HG03460 (cell line): ENCODE measurements around the gene ACOT7.
"Not testable (repeated sequence)": the region's sequence is repeated elsewhere in the genome, so short reads cannot be mapped to it uniquely, and the experiment has no call there.

Experiments
- ATAC-seq: cut with Tn5 transposase; IDR thresholded peaks from one replicate; pipeline ENCODE4 v1.9.1; 2021; ENCODE audit not compliant: unreplicated experiment

The ACOT7 gene

DNA sequence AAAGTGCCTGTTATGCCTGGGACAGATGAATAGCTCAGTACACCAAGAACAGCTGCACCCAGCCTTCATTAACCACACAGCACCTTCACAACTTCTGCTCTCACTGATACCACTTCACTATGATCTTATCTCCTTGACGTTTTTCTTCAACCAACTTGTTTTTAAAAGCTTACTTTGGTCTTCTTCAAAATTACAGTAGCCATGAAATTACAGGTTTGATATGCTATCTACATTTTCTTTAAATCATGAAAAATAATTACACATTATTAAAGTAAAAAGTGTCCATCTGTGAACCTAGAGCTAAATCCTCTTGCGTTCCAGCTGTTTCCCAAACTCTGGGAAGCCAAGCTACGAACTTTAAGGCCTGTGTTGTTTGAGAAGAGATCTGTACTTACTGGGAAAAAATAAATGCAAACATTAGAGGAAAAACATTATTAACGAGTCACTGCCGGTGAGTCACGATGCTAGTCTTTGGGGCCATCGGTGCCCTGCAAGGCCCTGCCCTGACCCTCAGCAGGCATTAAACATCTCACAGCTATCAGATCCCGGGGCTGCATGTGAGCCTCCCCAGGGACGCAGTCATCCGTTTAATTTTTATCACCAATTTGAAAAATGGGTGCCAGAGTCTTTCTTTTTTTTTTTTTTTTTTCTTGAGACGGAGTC is 76.3 kb downstream of the ACOT7 start:
- no peak for ATAC-seq

DNA sequence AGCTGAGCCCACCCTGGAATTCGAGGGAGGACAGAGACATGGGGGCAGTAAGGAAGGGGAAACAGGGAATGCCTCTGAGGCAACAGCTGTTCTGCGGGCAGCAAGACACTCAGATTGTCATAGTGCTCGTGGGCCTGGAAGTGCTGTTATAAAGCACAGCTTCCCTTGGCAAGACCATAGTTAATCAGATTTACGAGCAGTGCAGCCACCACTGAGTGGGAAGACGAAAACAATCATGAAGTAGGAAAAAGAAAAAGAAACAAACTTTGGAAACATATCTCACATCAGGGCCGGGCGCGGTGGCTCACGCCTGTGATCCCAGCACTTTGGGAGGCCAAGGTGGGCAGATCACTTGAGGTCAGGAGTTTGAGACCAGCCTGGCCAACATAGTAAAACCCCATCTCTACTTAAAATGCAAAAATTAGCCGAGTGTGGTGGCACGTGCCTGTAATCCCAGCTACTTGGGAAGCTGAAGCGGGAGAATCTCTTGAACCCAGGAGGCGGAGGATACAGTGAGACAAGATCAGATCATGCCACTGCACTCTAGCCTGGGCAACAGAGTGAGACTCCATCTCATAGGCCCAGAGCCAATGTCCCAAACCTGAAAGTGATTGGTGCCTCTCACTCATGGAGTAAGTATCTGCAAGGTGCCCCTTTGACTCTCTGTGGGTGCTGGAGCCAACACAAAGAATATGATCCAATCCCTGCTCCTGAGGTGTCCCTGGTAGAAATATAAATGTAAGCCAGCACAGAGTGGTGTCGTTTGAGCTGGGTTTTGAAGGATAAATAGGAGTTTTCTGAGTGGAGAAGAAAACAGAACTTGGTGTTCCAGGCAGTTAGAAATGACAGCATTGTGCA is 77.1 kb downstream of the ACOT7 start:
- ATAC-seq: no peak

DNA sequence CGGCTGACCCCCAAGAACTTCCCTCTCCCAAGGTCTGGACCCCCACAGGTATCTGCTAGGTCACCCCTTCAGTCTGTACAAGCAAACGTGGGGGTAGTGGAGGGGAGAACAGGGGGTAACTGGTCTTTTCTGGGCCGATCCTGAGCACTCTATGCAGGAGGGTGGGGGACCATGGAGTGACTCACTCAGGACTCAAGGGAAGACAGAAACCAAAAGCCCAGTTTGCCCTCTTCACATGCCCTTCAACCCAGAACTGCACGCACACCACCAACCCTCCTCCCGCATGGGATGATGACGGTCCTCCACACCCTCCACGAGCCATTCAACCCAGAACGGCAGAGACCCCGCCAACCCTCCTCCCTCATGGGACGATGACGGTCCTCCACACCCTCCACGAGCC is 79.1 kb downstream of the ACOT7 start:
- no peak for ATAC-seq

DNA sequence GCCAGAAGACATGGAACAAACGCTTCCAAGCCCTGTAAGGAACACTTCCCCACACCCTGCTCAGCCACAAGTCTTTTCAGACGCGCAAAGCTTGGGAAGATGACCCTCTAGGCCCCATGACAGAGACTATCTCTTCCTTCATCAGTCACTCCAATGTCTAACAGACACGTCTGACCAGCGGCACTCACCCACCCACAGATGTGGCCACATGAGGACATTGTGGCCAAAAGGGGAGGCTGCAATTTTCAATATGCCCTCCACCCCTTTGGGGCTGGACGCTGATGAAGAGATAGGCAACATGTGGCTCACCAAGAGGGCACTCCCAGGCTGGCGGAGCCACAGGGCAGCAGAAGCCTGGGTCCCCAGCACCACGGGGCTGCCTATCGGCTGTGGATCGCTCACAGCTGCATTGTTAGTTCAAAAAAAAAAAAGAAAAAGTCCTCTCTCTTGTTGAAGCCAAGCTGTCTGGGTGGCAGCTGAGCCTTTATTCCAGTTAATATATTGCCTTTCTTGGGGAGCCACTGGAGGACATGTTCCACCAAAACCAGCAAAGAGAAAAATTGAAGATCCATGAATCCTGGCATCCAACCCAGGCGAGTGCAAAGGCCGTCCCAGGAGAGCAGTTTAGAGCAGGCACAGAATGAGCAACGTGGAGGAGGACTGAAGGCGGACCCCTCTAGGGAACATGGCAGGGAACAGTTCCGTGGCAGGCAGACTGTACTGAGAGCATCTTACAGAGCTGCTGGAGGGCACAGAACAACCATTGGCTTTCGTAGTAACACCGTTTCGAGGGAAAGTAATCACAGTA is 80.0 kb downstream of the ACOT7 start:
- no peak for ATAC-seq

DNA sequence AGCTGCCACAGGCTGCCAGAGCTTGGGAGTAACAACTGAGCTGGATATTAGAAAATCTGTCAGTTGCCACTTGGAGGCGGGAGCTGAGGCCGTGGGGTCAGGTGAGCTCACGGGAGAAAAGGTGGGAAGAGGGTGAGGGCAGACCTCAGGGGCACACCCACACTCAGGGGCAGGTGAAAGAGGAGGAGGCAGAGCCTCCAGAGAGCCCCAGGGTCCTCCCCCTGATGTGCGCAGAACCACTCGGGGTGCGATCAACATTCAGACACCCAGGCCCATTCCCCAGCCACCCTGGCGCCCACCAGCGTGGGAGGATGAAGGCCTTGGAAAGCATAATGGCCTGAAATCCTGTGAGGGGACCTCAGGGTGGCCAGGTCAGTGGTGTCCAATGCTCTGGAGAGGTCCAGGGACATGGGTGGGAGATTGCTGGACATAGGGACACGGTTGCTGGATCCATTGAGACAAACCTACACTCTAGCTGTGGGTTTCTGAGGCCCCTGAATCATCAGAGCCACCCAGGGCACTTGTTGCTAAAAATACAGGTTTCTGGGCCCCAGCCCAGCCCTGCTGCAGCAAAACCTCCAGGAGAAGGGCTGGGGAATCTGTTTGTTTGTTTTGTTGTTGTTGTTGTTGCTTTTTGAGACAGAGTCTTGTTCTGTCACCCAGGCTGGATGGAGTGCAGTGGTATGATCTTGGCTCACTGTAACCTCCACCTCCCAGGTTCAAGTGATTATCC is 83.3 kb downstream of the ACOT7 start:
- no peak for ATAC-seq

DNA sequence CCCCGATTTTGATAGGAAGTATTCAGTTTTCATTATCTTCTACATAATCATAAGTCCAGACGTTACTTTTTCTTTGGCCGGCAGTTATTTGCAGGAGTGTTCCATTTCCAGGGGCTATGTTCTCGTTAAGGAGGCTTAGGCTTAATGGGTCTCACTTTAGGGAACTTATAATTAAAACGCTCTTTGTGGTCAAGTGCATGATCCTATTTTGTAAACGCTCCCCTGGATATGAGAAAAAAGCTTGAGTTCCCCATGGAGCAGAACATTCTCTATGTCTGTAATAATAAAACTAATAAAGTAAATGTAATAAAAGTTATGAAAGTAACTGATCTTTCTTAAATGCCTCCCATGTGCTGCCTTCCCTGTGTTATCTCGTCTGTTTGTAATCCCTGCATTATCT is 84.0 kb downstream of the ACOT7 start:
- ATAC-seq: no peak

DNA sequence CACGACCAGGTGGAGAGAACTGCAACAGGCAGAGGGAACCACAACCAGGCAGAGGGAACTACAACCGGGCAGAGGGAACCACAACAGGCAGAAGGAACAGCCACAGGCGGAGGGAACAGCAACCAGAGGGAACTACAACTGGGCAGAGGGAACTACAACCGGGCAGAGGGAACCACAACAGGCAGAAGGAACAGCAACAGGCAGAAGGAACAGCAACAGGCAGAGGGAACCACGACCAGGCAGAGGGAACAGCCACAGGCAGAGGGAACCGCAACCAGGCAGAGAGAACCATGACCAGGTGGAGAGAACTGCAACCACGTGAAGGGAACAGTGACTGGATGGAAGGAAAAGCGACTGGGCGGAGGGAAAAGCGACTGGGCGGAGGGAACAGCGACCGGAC is 85.1 kb downstream of the ACOT7 start:
- ATAC-seq: no peak

DNA sequence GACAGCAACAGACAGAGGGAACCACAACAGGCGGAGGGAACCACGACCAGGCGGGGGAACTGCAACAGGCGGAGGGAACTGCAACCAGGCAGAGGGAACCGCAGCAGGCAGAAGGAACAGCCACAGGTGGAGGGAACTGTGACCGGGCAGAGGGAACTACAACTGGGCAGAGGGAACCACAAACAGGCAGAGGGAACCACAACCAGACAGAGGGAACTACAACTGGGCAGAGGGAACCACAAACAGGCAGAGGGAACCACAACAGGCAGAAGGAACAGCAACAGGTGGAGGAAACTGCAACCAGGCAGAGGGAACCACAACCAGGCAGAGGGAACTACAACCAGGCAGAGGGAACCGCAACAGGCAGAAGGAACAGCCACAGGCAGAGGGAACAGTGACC is 85.9 kb downstream of the ACOT7 start:
- not testable (repeated sequence) for ATAC-seq

DNA sequence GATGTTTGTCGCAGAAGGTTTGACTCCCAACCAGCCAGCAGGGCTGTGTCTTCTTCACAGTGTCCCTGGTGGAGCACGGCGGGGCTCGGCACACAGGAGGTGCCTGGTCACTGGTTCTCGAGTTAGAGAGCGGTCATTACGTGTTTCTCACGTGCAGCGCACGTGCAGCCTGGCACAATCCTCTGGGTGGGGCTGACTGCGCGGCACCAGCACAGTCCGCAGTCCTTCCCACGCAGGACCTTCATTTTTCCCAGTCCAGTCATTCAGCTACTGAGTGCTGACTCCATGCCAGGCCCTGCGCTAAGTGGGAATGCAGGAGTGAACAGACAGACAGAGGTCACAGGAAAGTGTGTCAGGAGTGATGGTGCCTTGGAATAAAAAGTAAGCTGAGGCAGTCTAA is 86.5 kb downstream of the ACOT7 start:
- no peak for ATAC-seq

DNA sequence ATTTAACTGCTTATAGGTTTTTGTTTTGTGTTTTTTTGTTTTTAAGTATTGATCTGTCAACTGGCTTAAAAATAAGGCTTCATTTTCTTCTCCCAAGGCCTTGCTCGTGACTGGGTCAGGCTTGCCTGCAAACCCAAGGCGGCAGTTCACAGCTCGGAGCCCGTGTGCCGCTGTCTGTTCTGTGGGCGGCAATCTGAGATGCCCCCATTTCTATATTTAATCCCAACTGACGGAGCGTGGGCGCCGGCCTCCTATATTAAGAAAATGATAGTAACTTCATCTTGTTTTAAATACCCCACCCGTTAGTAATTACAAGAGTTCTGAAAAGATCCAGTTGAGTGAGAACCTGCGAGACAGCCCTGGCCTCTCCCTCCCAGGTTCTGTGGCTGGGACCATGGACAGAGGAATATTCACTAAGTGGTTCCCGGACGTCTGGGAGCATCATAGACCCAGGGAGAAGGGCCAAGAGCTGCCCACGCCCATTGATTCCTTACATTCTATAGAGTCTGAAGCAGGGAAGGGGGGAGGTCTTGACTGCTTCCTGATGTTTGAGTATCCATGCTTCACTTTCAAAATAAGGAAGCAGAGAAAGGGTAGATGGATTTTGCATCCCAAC is 90.1 kb downstream of the ACOT7 start:
- no peak for ATAC-seq

DNA sequence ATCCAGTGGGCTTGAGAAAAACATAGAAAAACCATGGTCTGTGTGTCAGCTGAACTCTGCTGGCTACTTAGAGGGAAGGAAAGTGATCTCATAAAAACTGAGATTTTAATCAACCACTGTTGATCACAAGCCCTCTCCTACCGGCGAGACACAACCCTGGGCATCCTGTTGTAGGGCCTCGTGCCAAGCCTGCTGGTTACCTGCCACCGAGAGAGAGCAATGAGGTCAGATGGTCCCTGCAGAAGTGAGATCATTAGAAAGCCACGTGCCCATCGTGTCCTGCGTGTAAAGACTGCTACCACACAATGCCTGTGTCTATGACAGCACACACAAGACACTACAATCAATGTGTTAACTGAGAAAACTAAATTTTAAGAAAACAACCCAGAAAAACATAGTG is 91.0 kb downstream of the ACOT7 start:
- ATAC-seq: no peak

DNA sequence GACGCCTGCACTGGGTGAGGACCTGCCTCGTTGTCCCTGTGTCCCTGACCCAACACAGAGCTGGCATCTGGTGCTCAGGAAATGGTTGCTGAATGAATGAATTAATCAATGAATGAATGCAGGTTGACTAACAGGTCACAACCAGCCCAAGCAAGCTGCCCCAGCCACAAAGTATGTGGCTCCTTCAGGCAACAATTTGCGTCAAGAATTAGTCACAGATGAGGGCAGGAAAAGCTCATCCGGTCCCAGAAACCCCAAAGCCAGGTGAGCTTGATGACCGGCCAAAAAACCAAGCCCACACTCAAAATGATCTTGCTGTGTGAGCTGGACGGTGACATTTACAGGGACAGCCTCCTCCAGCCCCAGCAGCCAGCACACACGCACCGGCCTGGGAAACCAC is 92.0 kb downstream of the ACOT7 start:
- no peak for ATAC-seq

DNA sequence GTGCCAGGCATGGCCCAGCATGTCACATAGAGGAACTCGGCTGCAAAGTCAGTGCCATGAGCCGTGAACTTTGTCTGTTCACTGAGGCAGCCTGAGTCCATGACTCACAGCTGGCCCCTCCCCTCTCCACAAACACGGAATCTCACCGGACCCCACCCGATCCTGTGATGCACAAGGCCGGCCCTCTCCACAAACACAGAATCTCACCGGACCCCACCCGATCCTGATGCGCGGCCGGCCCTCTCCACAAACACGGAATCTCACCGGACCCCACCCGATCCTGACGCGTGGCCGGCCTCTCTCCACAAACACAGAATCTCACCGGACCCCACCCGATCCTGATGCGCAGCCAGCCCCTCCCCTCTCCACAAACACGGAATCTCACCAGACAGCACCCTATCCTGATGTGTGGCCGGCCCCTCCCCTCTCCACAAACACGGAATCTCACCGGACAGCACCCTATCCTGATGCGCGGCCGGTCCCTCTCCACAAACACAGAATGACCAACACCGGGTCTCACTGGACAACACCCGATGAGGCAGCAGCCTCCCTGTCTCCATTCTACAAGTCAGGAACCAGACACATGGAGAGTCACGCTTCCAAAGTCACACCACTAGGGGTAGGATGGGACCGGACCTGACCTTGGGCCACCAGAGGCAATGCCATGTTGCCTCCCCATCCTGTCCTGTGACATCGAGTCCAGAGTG is 93.1 kb downstream of the ACOT7 start:
- ATAC-seq: no peak

DNA sequence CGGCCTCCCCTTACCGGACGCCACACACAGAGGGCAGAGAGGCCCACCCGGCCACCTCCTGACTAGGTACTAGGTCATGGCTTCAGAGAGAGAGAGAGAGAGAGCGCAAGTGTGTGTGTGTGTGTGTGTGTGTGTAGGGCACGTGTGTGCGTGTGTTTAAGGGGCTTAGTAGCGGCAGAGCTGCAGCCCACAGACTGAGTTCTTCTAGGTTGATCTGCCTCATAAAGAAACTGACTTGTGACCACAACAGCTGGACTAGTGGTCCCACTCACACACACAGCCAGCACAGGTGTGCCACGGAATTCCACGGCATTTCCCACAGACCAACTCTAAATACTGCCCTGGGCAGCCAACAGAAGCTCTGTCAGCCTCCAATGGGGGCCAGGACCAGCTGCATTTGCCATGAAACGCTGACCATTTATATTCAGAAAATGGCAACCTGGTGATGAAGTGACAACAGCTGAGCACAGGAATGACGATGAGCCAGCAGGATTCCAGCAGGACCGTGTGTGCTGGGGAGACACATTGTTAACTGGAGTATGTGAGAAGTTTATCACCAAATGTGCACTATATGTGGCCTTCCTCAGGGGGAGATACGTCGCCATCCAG is 93.9 kb downstream of the ACOT7 start:
- no peak for ATAC-seq

DNA sequence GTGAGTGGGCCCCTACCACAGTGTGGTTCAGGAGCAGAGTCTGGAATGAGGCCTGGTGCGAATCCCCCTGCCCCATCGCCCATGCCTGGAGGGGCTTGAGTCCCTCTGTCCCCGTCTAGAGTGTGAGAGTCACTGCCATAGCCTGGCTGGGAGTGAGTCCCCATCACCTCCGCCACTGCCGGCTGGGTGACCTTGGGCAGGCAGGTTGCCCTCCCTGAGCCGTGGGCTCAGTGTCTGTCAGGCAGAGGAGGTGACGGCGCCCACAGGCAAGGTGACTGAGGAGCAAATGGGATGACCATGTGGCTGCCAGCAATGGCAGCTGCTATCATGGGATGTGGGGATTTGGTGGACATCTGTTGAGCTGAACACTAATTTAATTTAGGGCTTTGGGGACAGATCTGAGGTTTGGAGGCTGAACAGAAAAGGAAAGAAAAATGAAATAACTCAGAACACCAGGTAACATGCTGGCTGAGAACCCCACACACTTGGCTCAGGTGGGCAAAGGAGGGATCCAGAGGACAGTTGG is 94.6 kb downstream of the ACOT7 start:
- ATAC-seq: no peak

DNA sequence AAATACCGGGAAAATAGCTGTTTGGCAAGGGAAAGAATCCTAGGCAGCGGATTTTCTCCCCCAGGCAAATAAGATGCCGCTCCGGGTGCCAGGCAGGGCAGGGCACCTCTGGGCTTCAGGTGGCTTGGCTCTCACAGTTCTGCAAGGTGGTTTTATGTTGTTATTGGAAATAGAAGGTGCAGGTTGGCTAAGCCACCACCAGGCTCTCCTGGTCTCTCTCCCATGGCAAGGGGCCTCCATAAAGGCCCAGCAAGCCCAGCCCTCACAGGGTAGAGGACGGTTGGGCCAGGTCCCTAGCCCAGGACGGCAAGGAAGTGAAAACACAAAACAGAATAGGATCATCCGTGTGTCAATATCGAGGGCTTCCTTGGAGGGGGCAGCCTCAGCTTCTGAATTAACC is 95.0 kb downstream of the ACOT7 start:
- no peak for ATAC-seq

DNA sequence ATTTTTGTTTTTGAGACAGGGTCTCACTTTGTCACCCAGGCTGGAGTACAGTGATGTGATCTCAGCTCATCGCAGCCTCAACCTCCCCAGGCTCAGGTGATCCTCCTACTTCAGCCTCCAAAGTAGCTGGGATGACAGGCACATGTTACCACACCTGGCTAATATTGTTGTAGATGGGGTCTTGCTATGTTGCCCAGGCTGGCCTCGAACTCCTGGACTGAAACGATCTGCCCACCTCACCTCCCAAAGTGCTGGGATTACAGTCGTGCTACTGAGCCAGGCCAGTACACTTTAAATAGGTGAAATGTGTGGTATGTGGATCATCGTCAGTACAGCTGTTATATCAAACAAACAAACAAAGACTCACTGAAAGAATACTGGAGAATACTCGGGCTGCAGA is 97.7 kb downstream of the ACOT7 start:
- no peak for ATAC-seq

DNA sequence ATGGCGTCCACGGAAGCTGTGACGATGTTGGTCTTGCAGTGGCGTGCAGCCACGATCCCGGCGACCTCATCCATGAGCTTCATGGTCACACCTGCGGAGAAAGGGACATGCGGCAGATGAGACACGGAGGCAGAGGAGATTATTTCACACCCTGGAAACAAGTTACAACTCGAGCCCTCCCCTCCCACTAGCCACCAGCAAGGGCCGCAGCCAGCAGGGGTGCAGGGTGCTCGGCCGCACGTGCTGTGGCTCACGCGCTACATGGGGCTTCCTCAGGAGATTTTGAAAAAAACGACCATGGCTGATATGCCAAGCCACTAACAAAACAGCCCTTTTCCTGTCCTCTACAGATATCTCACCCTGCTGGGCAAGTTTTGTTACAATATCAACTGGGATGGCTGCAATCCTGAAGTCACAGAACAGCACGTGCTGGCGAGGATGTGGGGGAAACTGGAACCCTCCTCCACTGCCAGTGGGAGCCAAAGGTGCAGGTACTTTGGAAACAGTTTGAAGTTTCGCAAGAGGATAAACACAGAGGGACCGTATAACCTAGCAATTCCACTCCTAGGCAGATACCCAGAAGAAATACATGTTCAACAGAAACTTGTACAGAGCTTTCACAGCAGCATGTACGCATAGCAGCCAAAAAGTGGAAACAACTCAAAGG is 98.5 kb downstream of the ACOT7 start:
- ATAC-seq: no peak
